ENCODE data around the gene DCST1.

- TF ChIP-seq POLR2AphosphoS5 (IDR thresholded peaks at IDR 0.05; ENCODE audit: low read depth, low read length), result no peak
- TF ChIP-seq POLR2A (IDR thresholded peaks at IDR 0.05; ENCODE audit: low read depth, low read length), result no peak
These were observed 39.4 kb upstream of the DCST1 start for GRCh38 chr1:154994269-154994587.

All from GM12891 (cell line).